ENCODE data around the gene GAMT.
"Not testable (repeated sequence)": the region's sequence is repeated elsewhere in the genome, so short reads cannot be mapped to it uniquely, and the experiment has no call there.

GAMT gene

DNA sequence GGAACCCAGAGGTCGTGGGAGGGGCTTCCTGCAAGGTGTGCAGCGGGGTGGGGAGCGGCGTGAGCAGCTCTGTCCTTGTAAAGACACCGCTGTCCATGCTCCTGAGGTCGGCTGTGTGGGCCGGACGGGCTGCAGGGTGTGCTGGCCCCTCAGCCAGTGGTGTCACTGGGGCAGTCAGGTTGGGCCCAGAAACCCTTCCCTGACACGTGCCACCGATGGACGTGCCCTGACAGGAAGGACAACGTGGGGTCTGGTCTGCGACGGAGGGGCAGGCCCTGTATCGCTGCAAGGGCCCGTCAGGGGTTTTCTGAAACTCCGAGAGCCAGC lies 32.7 kb upstream of the GAMT start:
- in situ Hi-C loops (cut with MboI; ENCODE audit: low sequenced_read_pairs) = no loop called here

DNA sequence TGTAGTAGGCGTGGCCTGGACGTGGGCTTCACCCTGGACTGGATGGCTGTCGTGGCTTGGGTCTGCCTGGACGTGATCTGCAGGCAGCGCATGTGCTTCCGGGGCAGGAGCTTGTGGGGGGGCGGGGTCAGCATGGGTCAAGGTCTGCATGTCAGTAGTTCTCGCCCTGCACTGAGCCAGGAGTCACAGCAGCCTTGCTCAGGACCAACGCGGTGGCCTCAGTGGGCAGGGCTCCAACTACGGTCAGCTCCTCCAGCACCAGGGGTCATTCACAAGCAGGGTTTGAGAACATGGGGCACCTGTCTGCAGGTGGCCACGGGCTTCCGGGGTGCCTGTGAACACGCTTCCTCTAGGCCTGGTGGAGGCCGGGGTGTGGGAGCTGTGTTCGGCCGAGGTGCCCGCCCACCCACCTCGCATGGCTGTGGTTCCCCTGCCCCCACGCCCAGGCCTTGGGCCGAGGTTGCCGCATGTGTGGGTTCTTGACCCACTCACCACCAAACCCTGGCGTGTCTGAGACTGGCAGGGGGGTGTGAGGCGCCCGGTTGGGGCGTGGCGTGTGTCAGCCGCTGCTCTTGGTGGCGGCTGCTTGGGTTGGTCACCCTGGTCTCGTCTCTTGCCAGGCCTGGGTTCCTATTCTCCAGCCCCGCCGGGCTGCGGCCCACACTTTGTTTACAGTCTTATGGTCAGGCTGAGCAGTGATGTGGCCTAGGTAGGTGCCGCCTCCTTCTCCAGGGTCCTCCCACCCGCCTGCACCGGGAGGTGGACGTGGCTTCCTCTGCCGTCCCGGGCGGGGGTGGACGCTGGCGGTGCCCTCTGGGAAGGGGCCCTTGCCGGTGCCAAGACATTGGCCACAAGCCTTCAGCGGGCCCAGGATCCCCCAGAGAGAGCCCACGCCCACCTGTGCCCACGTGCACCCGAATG lies 32.0 kb upstream of the GAMT start:
- in situ Hi-C loops (cut with MboI; ENCODE audit: low sequenced_read_pairs) = no loop called here

GRCh38 chr19:1432507-1432887 lies 31.2 kb upstream of the GAMT start:
- in situ Hi-C loops (cut with MboI; ENCODE audit: low sequenced_read_pairs) = no loop called here

DNA sequence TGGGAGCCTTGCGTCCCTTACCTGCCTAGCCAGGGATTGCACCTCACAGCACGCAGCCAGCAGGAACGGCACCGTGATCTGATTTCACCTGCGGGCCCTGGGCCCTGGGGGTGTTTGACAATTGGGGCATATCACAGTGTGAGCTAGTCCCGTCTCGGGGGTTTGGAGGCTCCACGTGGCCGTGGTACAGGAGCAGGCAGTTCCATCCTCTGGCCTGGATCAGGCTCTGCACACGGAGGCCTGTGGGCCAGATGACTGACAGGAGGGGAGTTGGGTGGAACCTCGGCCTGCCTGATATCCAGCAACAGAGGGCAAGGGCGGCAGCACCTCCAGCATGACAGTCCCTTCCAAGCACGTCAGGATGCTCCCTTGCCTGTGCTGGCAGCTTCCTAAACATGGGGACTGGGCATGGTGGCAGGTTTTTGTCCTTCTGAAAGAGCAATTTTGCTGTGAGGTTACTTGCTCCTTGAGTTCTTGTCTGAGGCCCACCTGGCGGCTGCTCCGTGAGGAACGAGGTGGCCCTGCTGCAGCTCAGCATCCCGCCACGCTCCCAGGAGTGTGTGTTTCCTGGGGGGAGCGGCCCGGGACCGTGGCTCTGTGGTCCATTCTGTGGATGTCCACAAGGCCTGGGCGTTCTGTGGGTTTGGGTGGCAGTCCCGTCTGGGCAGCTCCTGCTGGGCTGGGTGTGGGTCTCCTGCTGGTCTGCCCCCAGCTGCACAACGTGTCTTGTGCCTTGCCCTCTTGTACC lies 30.6 kb upstream of the GAMT start:
- in situ Hi-C loops (cut with MboI; ENCODE audit: low sequenced_read_pairs) = no loop called here

GRCh38 chr19:1430246-1430645 lies 28.9 kb upstream of the GAMT start:
- in situ Hi-C loops (cut with MboI; ENCODE audit: low sequenced_read_pairs) = no loop called here

GRCh38 chr19:1429750-1430149 lies 28.4 kb upstream of the GAMT start:
- in situ Hi-C loops (cut with MboI; ENCODE audit: low sequenced_read_pairs) = no loop called here

GRCh38 chr19:1428738-1429391 lies 27.5 kb upstream of the GAMT start:
- in situ Hi-C loops (cut with MboI; ENCODE audit: low sequenced_read_pairs) = no loop called here

- in situ Hi-C loops (cut with MboI; ENCODE audit: low sequenced_read_pairs) = no loop called here
Measured at GRCh38 chr19:1427221-1427920, 26.0 kb upstream of the GAMT start.

DNA sequence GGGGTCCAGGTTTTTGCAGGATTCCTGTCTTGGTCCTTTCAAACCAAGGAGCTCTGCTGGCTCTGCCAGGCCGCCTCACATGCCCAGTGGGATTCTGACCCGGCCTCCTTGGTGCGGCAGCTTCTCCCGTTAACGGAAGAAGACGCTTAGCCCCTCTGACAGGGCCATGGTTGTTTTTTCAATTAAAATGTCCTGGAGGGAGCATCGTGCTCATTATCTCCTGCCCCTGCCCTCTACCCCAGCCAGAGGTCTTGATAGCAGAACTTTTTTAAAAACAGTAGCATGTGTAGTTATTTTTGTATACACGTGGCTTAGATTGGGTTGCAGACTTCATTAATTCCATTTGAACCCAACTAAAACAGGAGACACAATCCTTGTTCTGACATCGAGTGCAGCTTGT lies 25.4 kb upstream of the GAMT start:
- in situ Hi-C loops (cut with MboI; ENCODE audit: low sequenced_read_pairs) = no loop called here

DNA sequence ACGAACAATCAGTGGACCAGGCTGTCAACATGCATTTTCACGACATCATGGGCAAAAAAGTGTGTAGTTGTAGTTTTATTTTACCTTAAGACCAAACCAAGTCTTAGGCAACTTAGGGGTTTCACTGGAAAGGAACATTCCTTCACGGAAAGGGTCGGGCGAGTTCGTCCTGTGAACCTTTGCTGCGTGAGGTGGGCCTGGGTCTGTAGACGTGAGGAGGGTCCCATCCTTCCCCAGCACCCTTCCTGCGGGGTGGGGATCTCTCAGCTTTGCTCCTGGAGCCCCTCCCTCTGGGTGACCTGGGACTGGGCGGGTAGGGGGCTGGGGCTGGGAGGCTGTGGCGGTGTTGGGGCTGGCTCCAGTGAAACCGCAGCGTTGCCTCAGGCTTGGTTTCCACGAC lies 24.6 kb upstream of the GAMT start:
- in situ Hi-C loops (cut with MboI; ENCODE audit: low sequenced_read_pairs) = no loop called here

- in situ Hi-C loops (cut with MboI; ENCODE audit: low sequenced_read_pairs) = no loop called here
Measured at GRCh38 chr19:1425102-1425837, 23.9 kb upstream of the GAMT start.

DNA sequence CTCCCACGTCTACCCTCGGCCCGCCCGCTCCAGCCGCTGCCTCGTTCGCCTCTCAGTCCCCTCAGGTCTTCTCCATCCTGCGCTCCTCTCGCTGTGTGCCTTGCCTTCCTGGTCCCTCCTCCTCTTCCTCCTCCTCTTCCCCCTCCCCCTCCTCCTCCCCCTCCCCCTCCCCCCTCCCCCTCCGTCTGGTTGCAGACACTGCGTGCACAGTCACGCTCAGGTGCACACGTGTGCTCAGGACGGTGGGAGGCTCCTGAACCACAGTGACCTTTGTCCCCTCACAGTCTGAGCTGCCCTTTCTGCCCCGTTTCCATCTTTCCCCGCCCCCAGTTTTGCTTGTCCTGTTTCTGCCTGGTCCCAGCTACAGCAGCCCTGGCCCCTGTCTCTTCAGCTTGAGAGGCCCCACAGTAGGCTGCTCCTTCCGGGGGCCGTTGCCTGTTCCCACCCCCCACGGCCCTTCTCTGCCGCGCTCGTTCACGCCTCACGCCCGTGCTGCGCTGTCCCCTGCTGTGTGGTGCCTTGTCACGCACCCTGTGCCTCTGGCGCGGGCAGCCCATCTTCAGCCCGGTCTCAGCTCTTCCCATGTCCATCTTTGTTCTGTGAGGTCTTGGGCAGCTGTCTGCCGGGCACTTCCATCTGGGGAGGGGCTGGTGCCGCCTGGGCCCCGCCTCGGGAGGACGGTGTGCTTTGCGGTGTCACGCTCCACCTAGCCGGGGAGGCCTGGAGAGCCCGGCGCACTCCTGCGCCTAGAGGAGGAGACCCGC lies 23.0 kb upstream of the GAMT start:
- in situ Hi-C loops (cut with MboI; ENCODE audit: low sequenced_read_pairs) = no loop called here

GRCh38 chr19:1423436-1424191 lies 22.3 kb upstream of the GAMT start:
- in situ Hi-C loops (cut with MboI; ENCODE audit: low sequenced_read_pairs) = no loop called here

GRCh38 chr19:1422943-1423342 lies 21.6 kb upstream of the GAMT start:
- in situ Hi-C loops (cut with MboI; ENCODE audit: low sequenced_read_pairs) = no loop called here

DNA sequence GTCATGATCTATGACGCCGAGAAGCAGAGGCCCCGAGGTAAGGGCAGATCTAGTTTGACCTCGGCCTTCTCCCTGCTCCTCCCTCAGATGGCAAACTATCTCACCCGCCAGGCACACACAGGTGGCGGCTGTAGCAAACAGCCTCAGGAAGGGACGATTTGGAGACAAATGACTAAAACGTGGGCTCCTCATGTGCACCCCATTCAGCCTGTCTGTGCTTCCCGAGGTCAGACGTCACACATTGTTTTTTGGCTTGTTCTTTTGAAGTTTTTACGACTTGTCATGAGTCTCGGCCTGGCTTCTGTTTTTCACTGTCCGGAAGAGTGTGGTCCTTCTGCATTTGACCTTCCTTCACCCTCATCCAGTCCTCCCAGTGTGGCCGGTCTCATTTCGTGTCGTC lies 21.0 kb upstream of the GAMT start:
- in situ Hi-C loops (cut with MboI; ENCODE audit: low sequenced_read_pairs) = no loop called here

- in situ Hi-C loops (cut with MboI; ENCODE audit: low sequenced_read_pairs) = no loop called here
Measured at GRCh38 chr19:1421958-1422305, 20.6 kb upstream of the GAMT start.

DNA sequence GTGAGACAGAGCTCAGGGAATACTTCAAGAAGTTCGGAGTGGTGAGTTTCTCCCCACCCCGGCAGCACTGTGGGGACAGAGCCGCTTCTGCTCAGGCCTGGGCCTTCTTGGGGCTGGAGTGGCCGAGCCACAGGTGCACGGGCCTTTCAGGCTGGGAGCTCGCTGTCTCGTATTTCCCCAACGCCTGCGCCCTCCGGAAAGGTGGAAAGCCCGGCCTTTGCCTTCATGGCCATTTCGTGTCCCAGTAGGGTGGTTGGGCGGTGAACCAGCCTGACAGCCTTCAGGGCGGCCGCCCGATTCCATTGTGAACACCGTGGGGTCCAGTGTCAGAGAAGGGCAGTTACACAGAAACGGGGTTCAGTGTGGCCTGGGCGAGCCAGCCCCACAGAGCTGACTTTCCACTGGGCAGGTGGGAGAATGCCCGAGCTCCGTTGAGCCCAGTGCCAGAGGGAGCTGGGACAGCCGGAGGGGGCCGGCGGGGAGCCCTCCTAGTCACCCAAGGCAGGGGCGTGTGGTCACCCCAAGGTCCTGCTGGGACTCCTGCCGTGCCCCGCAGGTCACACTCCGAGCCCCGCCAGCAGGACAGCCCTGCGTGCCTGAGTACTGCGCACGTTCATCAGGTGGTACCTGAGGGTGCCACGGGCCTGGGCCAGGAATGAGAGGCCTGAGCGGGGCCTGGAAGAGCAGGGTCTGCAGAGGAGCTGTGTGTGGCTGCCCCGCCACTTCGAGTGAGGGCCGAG lies 20.0 kb upstream of the GAMT start:
- in situ Hi-C loops (cut with MboI; ENCODE audit: low sequenced_read_pairs) = no loop called here

GRCh38 chr19:1420590-1420989 lies 19.2 kb upstream of the GAMT start:
- in situ Hi-C loops (cut with MboI; ENCODE audit: low sequenced_read_pairs) = no loop called here

DNA sequence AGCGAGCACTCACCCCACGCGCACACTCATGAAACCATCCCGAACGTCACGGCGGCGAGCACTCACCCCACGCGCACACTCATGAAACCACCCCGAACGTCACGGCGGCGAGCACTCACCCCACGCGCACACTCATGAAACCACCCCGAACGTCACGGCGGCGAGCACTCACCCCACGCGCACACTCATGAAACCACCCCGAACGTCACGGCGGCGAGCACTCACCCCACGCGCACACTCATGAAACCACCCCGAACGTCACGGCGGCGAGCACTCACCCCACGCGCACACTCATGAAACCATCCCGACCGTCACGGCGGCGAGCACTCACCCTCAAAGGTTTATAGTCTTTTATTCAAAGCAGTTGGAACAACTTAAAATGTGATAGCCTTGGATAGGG lies 18.7 kb upstream of the GAMT start:
- in situ Hi-C loops (cut with MboI; ENCODE audit: low sequenced_read_pairs) = not testable (repeated sequence)
